HFF-Myc (cell line): ENCODE data around the gene METTL23.

ENCODE experiments used
- DNase-seq: peaks from one replicate; pipeline ENCODE4 v3.0.0-alpha.2; 2011; ENCODE audit warnings: low read depth; ENCODE audit errors: extremely low read depth
- H3K4me3 ChIP-seq: replicated peaks from 2 replicates; pipeline ENCODE4 v1.5.1; 2011; ENCODE audit warnings: low read depth, mild to moderate bottlenecking, control low read depth, low read length
- TF ChIP-seq, protein P1 (sequence below): IDR thresholded peaks from 2 replicates; pipeline ENCODE4 v1.5.1; 2012; ENCODE audit warnings: mild to moderate bottlenecking, low read depth, low read length, control low read depth; ENCODE audit errors: missing control alignments

METTL23 gene, protein sequence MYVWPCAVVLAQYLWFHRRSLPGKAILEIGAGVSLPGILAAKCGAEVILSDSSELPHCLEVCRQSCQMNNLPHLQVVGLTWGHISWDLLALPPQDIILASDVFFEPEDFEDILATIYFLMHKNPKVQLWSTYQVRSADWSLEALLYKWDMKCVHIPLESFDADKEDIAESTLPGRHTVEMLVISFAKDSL

DNA sequence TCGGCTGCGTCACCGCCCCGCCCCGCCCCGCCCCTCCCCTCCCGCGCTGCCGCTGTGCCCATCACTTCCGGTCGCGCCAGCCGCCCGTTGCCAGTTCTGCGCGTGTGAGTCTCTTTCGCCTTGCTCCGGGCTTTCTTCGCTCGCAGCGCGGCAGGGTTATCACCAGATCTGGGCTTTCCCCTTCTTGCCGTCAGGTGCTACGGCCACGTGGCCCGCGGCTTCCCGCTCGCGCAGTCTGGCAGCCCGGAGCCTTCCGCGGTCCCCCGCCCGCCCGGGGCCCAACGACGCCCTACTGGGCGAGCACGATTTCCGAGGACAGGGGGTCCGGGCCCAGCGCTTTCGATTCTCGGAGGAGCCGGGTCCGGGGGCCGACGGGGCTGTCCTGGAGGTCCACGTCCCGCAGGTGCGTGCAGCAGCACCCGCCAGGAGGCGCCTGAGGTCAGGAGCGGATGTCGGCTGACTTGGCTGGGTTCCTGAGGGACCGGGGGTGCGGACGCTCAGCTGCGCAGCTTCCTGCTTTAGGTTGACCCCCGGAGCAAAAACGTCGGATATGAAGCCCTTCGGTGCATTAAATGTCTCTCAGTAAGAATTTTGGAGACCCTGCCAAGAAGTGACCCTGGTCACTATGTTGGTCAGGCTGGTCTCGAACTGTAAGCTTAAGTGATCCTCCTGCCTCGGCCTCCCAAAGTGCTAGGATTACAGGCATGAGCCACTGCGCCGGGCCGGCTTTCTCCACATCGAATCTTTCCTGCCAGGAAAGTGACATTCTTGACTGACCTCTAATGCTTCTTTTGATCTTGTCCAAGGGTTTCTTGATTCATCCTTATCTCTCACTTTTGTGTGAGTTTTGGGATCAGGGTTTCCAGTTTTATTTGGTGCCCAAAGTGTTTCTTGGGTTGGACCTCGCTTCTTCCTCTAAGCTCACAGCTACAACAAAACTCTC lies at the start of gene METTL23:
Gene METTL23, plus strand, starts transcription at position 64 of the 943 bp plus-strand sequence. CDS start 2,872 bp downstream, outside the sequence.
- DNase-seq = no peak
- peak within 1 kb of the TSS; percentile 67 for H3K4me3 ChIP-seq
- TF ChIP-seq, protein P1, sequence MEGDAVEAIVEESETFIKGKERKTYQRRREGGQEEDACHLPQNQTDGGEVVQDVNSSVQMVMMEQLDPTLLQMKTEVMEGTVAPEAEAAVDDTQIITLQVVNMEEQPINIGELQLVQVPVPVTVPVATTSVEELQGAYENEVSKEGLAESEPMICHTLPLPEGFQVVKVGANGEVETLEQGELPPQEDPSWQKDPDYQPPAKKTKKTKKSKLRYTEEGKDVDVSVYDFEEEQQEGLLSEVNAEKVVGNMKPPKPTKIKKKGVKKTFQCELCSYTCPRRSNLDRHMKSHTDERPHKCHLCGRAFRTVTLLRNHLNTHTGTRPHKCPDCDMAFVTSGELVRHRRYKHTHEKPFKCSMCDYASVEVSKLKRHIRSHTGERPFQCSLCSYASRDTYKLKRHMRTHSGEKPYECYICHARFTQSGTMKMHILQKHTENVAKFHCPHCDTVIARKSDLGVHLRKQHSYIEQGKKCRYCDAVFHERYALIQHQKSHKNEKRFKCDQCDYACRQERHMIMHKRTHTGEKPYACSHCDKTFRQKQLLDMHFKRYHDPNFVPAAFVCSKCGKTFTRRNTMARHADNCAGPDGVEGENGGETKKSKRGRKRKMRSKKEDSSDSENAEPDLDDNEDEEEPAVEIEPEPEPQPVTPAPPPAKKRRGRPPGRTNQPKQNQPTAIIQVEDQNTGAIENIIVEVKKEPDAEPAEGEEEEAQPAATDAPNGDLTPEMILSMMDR = peak; percentile 67

DNA sequence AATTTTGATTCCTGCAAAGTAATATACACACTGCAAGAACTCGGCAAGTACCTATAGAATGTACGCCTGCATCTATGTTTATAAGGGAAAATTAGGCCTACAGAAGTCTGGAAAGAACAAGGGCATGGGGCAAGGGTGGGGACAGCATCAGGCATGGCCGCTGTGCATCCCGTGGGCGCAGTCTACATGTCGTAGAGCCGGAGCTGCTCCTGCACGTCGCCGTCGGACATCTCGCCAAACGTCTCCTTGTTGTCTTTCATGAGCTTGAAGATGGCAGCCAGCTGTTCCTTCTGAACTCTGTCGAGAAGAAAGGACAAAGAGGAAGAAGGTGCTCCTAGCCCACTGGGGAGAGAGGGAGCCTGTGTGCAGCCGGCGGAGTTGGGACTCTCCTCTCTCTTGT lies 49.2 kb upstream of the METTL23 start:
- H3K4me3 ChIP-seq = no peak overlapping the region
- TF ChIP-seq, protein P1 = no peak
- DNase-seq = no peak

DNA sequence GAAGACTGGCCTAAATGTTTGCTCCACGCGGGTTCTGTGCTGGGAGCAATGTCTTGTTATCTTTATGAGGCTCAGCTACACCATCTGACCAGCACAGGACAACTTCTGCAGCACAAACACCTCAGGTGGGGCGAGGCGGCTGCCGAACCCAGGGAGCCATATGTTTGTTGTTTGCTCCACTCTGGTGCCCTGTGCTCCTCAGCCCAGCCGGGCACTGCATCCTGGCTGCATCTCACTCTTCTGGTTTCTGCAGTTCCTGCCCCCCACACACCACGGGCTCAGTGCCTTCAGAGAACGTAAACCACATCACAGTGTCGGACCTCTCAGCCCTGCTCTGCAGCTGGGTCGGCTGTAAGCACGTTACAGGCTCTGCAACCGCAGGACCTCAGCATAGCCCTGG lies 48.3 kb upstream of the METTL23 start:
- TF ChIP-seq, protein P1 = no peak
- DNase-seq = no peak
- H3K4me3 ChIP-seq = no peak overlapping the region

DNA sequence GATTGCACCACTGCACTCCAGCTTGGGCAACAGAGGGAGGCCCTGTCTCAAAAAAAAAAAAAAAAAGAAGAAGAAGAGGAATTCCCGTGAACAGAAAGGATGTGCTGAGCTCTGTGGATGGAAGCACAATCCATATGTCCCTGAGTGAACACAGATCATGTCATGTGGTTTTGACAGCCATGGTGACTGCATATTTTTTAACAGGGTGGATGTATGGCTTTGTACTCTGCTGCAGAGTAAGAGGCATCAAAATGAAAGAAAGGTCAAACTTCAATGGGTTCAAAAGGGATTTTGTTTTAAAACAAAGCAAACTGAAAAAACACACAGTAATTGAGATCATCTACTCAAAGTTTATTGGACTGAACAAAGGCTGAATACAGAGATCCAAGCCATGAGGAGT lies 47.4 kb upstream of the METTL23 start:
- DNase-seq = no peak
- no peak overlapping the region for H3K4me3 ChIP-seq
- TF ChIP-seq, protein P1 = no peak

DNA sequence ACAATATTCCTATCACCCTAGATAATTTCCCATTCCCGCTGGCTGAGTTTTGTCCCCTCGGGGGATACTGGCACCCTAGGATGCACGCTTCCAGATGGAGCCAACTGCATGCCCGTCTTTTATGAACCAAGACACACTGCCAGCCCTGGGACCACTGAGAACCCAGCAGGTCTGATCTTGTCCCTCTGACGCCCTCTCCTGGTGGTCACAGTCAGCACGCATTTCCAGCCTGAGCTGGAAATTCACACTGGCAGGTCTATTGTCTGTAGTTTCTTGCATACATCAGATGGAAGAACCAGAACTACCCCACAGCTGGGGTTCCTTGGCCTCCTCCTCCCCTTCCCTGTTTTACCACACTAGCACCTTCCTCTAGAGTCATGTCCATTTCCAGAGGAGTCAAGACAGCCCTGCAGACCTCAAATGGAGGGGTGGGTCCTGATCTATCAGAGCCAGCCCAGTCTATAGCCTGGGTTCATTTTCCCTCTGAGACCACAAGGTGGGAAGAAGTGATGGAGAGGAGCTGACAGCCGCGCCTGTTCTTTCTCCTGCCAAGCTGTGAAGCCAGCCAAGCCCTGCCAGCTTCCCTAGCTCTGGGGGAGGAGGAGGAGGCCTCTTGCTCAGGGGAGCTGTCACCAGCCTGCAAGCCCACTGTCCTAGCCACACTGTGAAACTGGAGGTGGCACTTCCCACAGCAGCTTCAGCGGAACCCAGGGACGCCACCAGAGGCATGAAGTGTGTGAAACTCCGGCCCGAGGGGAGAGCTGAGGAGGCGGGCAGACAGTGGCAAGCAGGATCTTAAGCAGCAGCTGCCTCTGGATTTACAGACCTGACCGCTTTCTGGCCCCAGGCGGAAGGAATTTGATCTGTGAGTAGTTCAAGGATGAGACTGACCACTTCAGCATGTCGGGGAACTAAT lies 45.2 kb upstream of the METTL23 start:
- DNase-seq = no peak
- TF ChIP-seq, protein P1 = peak; percentile 86
- H3K4me3 ChIP-seq = no peak overlapping the region

DNA sequence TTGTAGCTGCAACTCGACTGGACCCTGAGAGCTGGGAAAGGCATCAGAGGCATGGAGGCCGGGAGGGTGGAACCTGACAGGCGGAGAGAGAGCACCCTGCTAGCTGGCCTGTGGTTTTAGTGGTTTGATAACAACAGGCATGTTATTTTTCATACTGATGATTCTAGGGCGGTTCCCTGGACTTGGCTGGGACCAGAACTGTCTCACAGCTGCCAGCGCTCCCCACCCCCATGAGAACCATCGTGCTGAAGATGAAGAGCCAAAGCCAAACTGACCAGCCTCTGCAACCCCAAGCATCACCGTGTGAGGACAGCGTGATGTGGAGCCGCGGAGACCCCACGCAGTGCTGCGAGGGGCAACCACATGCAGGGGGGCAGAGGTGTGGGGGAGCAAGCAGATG lies 44.3 kb upstream of the METTL23 start:
- no peak for DNase-seq
- no peak overlapping the region for H3K4me3 ChIP-seq
- TF ChIP-seq, protein P1 = no peak
